Stimulated activated CD4-positive, alpha-beta T cell treated with anti-CD3 and anti-CD28 coated beads, Interleukin-4, amount 100 ng/mL, for 4 hours (primary cell): ENCODE data around the gene NTN5.

Experiments used
- DNase-seq, 2 experiments: peaks; one replicate each; pipeline ENCODE4 v3.0.0-alpha.2; 2020

Gene NTN5

GRCh38 chr19:48613024-48613851 lies 59.6 kb downstream of the NTN5 start:
- no peak for DNase-seq

- DNase-seq, result no peak
Measured at GRCh38 chr19:48611872-48612271, 60.9 kb downstream of the NTN5 start.
